Heart left ventricle (tissue), 16 donors: Measurements from ENCODE around the gene RUNX3. TPM values are rescaled to one million over a fixed set of nuclear protein-coding genes. Genes with fewer than 3 reads are reported as not detected.

Experiments
- ATAC-seq, 4 donors: fragments of 200-7000 bp; cut with Tn5 transposase; one replicate each; pipeline ENCODE4 v1.9.1; 2020 to 2022; ENCODE audit warnings: moderate library complexity in 4 of 4, mild to moderate bottlenecking in 3 of 4, moderate number of reproducible peaks in 1 of 4
- DNase-seq, 5 donors: peaks; one replicate each; pipeline ENCODE4 v3.0.0-alpha.2; 2020
- H3K27ac ChIP-seq, 12 donors: fragments of 200-600 bp; sonication (generic) in 4 of 12; one replicate each; pipeline versions ENCODE4 v1.5.0 to v1.8.0; 2016 to 2022; ENCODE audit warnings: mild to moderate bottlenecking in 2 of 12
- H3K27me3 ChIP-seq, 9 donors: fragments of 200-600 bp; sonication (generic) in 2 of 9; one replicate each; pipeline versions ENCODE4 v1.5.1 to v1.8.0; 2016 to 2022; ENCODE audit warnings: mild to moderate bottlenecking in 3 of 9
- H3K36me3 ChIP-seq, 9 donors: fragments of 200-600 bp; sonication (generic) in 2 of 9; one replicate each; pipeline versions ENCODE4 v1.5.0 to v1.8.0; 2018 to 2022; ENCODE audit warnings: mild to moderate bottlenecking in 2 of 9
- H3K4me1 ChIP-seq, 12 donors: fragments of 200-600 bp; sonication (generic) in 4 of 12; one replicate each; pipeline versions ENCODE4 v1.5.0 to v1.8.0; 2016 to 2022; ENCODE audit warnings: mild to moderate bottlenecking in 3 of 12
- H3K4me3 ChIP-seq, 12 donors: fragments of 200-600 bp; sonication (generic) in 4 of 12; one replicate each; pipeline versions ENCODE4 v1.5.0 to v1.8.0; 2017 to 2022; ENCODE audit warnings: mild to moderate bottlenecking in 9 of 12, moderate library complexity in 4 of 12
- H3K9me3 ChIP-seq, 12 donors: fragments of 200-600 bp; sonication (generic) in 4 of 12; one replicate each; pipeline versions ENCODE4 v1.5.0 to v1.8.0; 2016 to 2022; ENCODE audit warnings: mild to moderate bottlenecking in 1 of 12
- POLR2A ChIP-seq, 2 donors: fragments of 450-650 bp; IDR thresholded peaks; one replicate each; pipeline ENCODE4 v1.6.1; 2017; ENCODE audit warnings: antibody characterized with exemption in 2 of 2, mild to moderate bottlenecking in 2 of 2, moderate library complexity in 2 of 2
- WGBS, 4 donors: extraction: QIAGEN DNeasy Blood & Tissue Kit in 2 of 4; methylation state at CpG; one replicate each; pipeline versions ENCODE4 v1.1.5 to v1.1.7; 2013 to 2018; 5-methylcytosine and 5-hydroxymethylcytosine counted together
- intact Hi-C, 10 donors: fragments of 100-400 bp; cut with DNase I; formaldehyde crosslinking; loops; one replicate each; pipeline versions ENCODE4 v1.11.1 to v1.14.2; 2022
- polyA plus RNA-seq, 2 donors: library from polyadenylated mRNA; stranded (reverse); fragments of 200-250 nt; gene quantifications; one replicate each; pipeline ENCODE4 v1.2.3, GENCODE V29; 2013
- total RNA-seq, 9 donors: library from RNA; depleted of rRNA in 2 of 9; stranded (reverse); fragments of >200 nt in 2 of 9; fragmentation: NEBNext Ultra II Directional in 3 of 9; extraction: Animal tissue kit (Norgen Biotek cat#: 25700) in 3 of 9; gene quantifications; one replicate each; pipeline versions ENCODE4 v1.1.0 to v1.2.4, GENCODE V29; 2016 to 2023
- TF ChIP-seq, protein P1 (sequence below), 12 donors: fragments of 200-600 bp; sonication (generic) in 4 of 12; IDR thresholded peaks; one replicate each; pipeline versions ENCODE4 v1.5.0 to v1.8.0; 2018 to 2022; ENCODE audit warnings: antibody characterized with exemption in 12 of 12, mild to moderate bottlenecking in 5 of 12
- donor health status: ischemic (EF 13 %, LVEDD 7.1; RV severe dilation, severe dysfunction).
- donor health status: healthy with polysubstance abuse.
- donor health status: DM: no; HTN: yes; CAD: no.
- donor health status: DM: no; HTN: no; CAD: no.
- donor health status: ischemic (EF 25% LVEDD 6.9; RV normal size, moderate dysfunction).
- donor health status: ischemic (EF 25% LVEDD 5.7; RV mildly dilated, moderate dysfunction).
- donor health status: healthy.
- donor health status: DM: yes; HTN: yes; CAD: no.
- donor health status: ischemic (EF 35%, LVEDD 5.7; RV mildly dilated, moderate dysfunction).
- donor health status: nonischemic (EF 11% LVEDD 7.7; RV severe dilation, severe dysfunction).
- donor health status: DM: yes; HTN: yes; CAD: no.
- donor health status: PGD.
- donor health status: ischemic (EF 29% LVEDD 5.4; RV normal size, mild dysfunction).
- donor health status: nonischemic (EF 23%, LVEDD 6.1; RV moderate dilation, normal function).

Gene RUNX3
- total and polyA plus RNA-seq, 11 donors = 0.21 to 8.7 (median 0.38) TPM

- Histone ChIP-seq H3K9me3 (peaks cover 0 to 4% (median 0%) of the 10 kb centered on the region in 12 donors), H3K4me1 (no peaks in the 10 kb centered on the region), H3K27ac (no peak overlapping the region), H3K27me3 (peaks cover 0 to 18% (median 4%) of the 10 kb centered on the region in 9 donors), H3K4me3 (no peak overlapping the region), H3K36me3 (peaks cover 0 to 8% (median 0%) of the 10 kb centered on the region in 9 donors)
- 76 to 80% (median 78%) methylated on average over 7 to 17 of the region's 17 CpGs for WGBS, 4 donors
- ATAC-seq (no peak), DNase-seq (peak in 1 of 5 donors; percentile 12)
- intact Hi-C loops = loop anchor here in 6 of 10 donors (1.0 to 5.0 kb wide), 4 partner anchors 45 to 50 kb away; no protein-coding TSS in a partner anchor
- TF ChIP-seq, protein P1, sequence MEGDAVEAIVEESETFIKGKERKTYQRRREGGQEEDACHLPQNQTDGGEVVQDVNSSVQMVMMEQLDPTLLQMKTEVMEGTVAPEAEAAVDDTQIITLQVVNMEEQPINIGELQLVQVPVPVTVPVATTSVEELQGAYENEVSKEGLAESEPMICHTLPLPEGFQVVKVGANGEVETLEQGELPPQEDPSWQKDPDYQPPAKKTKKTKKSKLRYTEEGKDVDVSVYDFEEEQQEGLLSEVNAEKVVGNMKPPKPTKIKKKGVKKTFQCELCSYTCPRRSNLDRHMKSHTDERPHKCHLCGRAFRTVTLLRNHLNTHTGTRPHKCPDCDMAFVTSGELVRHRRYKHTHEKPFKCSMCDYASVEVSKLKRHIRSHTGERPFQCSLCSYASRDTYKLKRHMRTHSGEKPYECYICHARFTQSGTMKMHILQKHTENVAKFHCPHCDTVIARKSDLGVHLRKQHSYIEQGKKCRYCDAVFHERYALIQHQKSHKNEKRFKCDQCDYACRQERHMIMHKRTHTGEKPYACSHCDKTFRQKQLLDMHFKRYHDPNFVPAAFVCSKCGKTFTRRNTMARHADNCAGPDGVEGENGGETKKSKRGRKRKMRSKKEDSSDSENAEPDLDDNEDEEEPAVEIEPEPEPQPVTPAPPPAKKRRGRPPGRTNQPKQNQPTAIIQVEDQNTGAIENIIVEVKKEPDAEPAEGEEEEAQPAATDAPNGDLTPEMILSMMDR (IDR thresholded peaks at IDR 0.05) = no peak
- no peak for TF ChIP-seq POLR2A (IDR thresholded peaks at IDR 0.05)
Observed at GRCh38 chr1:24897263-24898151, 32.6 kb downstream of the RUNX3 start.

- Histone ChIP-seq H3K27me3 (peaks cover 0 to 11% (median 4%) of the 10 kb centered on the region in 9 donors), H3K27ac (no peak overlapping the region), H3K4me3 (no peak overlapping the region), H3K36me3 (peaks cover 0 to under 1% (median 0%) of the 10 kb centered on the region in 9 donors), H3K4me1 (no peaks in the 10 kb centered on the region), H3K9me3 (peaks cover 0 to 10% (median 0%) of the 10 kb centered on the region in 12 donors)
- DNase-seq = peak in 1 of 5 donors; percentile 14
- TF ChIP-seq, protein P1 (IDR thresholded peaks at IDR 0.05) = no peak
- TF ChIP-seq POLR2A (IDR thresholded peaks at IDR 0.05) = no peak
- intact Hi-C loops = loop anchor here in 3 of 10 donors (5.0 kb wide), 2 partner anchors 44 to 49 kb away; no protein-coding TSS in a partner anchor
- no peak for ATAC-seq
- WGBS, 4 donors = 69 to 80% (median 77%) methylated on average over 14 of the region's 14 CpGs
Observed at GRCh38 chr1:24896596-24897262, 33.3 kb downstream of the RUNX3 start.

- no peak for TF ChIP-seq POLR2A (IDR thresholded peaks at IDR 0.05)
- TF ChIP-seq, protein P1 (IDR thresholded peaks at IDR 0.05) = no peak
- Histone ChIP-seq H3K27me3 (peaks cover 0 to 11% (median 1%) of the 10 kb centered on the region in 9 donors), H3K9me3 (peaks cover 0 to 10% (median 0%) of the 10 kb centered on the region in 12 donors), H3K4me3 (no peak overlapping the region), H3K4me1 (no peaks in the 10 kb centered on the region), H3K27ac (no peak overlapping the region), H3K36me3 (no peaks in the 10 kb centered on the region)
- intact Hi-C loops = loop anchor here in 3 of 10 donors (5.0 kb wide), 2 partner anchors 44 to 49 kb away; no protein-coding TSS in a partner anchor
- WGBS, 4 donors = 91 to 97% (median 94%) methylated on average over 6 of the region's 6 CpGs
- ATAC-seq (no peak), DNase-seq (peak in 1 of 5 donors; percentile 14)
Observed at GRCh38 chr1:24896176-24896575, 33.9 kb downstream of the RUNX3 start.
